ENCODE results near the gene STAT3. TPM values are rescaled to one million over a fixed set of nuclear protein-coding genes. Genes with fewer than 3 reads are reported as not detected.

STAT3 gene
- total RNA-seq, 1 donor from 2014 or later: 26.5 TPM

DNA sequence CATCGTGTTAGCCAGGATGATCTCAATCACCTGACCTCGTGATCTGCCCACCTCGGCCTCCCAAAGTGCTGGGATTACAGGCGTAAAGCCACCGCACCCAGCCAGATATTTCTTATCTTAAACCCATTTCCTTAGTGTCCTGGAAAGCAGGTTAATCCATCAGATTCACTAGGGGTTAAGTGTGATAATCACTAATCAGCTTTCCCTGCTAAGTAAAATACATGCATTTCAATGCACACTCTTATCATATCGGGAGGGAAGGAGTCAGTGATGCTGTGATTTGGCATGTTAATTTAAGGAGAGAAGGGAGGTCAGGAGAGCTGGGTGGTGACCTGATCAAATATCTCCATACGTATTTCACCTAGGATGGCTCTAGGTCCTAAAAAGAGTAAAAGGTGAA, 29.1 kb downstream of the STAT3 start:
- FAIRE-seq (no peak), DNase-seq (ENCODE audit: low spot score in 2 of 2) (no peak)

DNA sequence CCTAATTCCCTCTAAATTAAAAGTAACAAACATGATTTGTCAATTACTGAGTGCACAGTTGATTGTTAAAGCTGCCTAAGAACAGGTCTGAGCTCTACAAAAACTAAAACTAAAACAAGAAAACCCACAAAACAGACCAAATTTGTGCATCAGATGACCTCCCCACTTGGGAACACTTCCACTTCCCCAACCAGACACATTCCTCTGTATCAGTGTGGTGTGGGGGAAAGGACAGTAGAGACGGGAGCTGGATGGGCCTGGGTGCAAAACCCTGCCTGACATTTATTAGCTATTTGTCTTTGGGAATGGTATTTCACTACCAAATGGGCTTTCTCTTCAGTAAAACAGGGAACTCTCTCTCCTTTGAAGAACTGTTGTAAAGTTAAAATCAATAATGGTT, 29.8 kb downstream of the STAT3 start:
- FAIRE-seq: no peak

DNA sequence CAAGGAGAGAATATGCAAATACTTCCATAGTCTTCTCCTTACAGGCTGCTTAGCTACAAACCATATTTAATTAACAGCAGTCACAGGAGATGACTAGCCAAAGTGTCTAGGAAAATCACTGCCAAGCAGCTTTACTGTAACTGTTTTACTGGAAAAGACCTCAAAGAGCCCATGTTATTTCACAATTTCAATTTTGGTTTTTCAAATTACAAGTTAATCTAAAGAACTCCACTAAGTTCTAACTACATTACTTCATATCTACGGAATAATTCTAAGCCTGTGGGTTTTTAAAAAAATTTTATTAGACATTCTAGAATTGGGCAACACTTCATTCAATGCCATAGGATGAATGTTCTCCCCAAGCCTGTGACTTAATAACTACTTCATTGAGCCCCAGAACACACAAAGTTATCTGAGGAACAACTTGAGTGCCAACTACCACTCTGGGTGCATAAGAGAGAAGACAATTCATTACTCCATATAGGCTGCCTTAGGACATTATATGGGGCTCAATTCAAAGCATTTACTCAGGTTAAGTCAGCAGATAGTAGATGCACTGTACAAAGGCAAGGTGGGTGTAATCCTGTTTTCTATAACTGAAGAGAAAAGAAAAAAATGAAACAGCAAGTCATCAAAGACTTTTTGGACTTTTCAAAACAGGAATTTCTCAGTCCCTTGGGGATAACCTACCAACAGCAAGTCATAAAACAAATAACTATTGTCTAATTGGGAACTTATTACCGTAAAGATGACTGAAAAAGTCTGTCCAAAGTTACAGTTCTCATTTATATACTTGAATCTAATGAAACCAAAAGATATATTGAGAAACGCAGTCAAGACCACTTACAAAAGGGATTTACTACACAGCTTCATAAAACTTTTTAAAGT, 33.0 kb downstream of the STAT3 start:
- FAIRE-seq (no peak), DNase-seq (ENCODE audit: low spot score in 2 of 2) (no peak)

More for the DNA sequence above, 29.8 kb downstream of the STAT3 start:
- no peak for DNase-seq (ENCODE audit: low spot score in 2 of 2)

DNA sequence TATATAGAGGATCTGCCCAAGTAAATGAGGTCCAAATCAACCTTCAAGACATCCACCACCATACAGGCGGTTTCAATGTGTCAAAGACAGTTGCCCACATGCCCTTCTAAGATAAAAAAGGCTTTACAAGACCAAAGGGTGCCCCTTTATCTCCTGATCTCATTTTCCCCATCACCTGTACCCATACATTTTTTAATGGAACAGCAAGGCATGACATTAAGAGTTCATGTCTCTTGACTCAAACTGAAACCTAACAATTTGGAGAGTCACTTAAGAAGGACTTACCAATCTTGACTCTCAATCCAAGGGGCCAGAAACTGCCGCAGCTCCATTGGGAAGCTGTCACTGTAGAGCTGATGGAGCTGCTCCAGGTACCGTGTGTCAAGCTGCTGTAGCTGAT, 40.1 kb downstream of the STAT3 start:
- FAIRE-seq: no peak
- no peak for DNase-seq (ENCODE audit: low spot score in 2 of 2)

DNA sequence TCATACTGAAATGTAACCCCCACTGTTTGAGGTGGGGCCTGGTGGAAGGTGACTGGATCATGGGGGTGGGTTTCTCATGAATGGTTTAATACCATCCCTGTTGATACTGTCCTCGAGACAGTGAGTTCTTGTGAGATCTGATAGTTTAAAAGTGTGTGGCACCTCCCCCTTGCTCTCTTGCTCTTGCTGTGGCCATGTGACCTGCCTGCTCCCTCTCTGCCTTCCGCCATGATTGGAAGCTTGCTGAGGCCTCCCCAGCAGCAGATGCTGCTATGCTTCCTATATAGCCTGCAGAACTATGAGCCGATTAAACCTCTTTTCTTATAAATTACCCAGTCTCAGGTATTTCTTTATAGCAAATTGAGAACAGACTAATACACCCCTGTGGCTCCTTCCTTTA, 40.6 kb downstream of the STAT3 start:
- FAIRE-seq (no peak), DNase-seq (ENCODE audit: low spot score in 2 of 2) (no peak)

DNA sequence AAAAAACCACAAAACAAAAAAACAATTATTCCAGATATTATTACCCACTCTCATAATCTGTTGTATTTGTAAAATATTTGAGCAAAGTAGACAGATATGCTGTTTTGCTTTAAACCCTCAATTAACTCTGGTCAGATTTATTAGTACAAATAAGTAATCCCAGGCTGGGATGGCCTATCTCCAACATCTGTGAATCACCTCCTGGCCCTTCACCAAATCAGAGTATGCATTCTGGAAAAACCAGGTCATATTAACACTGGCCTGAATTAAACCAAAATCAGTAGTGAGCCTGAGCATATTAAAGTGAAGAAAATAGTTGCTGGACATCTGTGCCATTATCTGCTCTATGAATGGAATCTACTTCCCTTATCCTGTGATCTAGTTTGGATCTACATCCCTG, 41.0 kb downstream of the STAT3 start:
- no peak for FAIRE-seq
- no peak for DNase-seq (ENCODE audit: low spot score in 2 of 2)

DNA sequence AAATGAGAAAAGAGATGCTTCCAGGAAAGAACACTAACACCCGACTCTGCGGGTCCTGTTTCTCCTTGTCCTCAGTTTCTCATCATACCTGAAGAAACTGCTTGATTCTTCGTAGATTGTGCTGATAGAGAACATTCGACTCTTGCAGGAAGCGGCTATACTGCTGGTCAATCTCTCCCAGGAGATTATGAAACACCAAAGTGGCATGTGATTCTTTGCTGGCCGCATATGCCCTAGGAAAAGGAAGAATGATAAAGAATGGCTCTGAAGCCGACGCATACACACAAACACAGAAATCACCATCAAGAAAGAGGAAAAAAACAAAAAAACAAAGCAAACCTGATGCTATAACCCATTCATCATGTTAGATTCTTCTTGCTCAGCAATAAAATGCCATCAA, 41.8 kb downstream of the STAT3 start:
- no peak for FAIRE-seq
- DNase-seq (ENCODE audit: low spot score in 2 of 2): no peak

DNA sequence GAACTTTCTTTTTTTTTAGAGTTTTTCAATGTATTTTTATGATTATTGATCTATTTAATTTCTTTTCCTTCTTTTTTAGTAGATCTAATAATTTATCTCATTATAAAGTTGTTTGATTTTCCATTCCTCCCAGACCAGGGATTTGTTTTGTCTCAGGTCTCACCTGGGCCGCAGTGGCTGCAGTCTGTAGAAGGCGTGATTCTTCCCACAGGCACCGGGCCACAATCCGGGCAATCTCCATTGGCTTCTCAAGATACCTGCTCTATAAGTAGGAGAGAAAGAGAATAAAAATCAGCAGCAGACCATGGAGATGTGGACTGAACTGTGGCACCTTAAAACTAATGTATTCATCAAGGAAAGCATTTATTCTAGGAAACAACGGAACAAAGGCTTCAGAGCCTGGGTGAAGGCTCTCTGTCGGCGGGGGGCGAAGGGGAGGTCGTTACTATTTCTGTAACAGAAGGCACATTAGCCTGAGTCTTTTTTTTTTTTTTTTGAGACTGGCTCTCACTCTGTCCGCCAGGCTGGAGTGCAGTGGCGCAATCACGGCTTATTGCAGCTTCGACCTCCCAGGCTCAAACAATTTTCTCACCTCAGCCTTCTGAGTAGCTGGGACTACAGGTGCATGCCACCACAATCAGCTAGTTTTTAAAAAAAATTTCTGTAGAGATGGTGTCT, 42.7 kb downstream of the STAT3 start:
- DNase-seq (ENCODE audit: low spot score in 2 of 2): no peak
- FAIRE-seq: no peak

DNA sequence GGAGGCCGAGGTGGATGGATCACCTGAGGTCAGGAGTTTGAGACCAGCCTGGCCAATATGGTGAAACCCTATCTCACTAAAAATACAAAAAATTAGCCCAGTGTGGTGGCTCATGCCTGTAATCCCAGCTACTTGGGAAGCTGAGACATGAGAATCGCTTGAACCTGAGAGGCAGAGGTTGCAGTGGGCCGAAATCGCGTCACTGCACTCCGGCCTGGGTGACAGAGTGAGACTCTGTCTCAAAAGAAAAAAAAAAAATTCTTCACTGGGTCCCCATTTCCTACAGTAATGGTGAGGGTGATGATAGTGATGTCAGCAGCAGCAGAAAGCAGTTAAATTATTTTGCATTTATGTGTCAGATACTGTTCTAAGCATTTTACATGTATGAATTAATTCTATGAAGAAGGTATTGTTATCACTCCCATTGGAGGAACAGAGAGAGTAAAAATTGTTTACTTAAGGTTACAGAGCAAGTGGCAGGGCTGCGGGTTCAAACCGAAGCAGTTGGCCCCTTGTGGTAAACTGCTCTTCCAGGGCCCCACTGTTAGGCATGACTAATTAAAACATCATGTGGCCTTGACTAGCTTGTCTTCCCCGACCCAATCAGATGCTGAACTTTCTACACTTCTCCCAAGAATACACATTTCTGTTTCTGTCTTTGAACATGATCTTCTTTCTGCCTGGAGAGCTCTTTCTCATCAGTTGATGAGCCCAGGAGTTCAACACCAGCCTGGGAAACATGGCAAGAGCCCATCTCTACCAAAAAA, 45.8 kb downstream of the STAT3 start:
- no peak for FAIRE-seq
- DNase-seq (ENCODE audit: low spot score in 2 of 2): no peak

DNA sequence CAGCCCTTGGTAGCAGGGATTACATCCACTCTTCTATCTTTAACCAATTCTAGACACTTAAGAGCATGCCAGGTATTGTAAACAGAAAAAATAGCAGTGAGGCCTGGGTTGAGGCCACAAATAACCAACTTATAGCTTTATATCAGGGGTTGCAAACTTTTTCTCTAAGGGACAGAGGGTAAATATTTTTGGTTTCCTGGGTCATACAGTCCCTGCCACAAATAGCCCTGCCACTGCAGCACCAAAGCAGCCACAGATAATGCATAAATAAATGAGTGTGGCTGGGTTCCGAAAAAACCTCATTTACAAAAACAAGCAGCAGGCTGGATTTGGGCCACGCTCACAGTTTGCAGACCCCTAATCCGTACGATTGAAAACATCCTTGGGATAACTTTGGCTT, 46.7 kb downstream of the STAT3 start:
- DNase-seq (ENCODE audit: low spot score in 2 of 2) (no peak), FAIRE-seq (no peak)

DNA sequence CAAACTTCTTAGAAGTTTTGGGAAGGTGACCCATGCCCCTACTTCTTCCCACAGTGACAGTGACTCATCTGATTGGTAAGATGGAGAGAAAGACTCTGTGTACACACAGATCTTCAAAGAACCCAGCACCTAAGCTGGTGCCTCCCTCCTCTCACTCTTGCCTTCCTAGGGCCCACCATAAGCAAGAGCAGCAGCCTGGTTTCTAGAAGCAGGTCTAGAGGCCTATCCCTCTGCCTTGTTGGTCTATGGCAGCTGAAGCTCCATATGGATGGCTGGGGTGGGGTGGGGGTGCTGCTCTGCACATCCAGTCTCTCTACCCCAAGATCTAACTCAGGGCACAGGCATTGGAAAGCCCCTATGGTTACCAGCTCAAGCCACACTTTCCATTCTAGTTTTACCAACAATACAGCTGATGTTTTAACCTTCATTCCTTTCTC, 47.5 kb downstream of the STAT3 start:
- DNase-seq (ENCODE audit: low spot score in 2 of 2): no peak
- FAIRE-seq: no peak

DNA sequence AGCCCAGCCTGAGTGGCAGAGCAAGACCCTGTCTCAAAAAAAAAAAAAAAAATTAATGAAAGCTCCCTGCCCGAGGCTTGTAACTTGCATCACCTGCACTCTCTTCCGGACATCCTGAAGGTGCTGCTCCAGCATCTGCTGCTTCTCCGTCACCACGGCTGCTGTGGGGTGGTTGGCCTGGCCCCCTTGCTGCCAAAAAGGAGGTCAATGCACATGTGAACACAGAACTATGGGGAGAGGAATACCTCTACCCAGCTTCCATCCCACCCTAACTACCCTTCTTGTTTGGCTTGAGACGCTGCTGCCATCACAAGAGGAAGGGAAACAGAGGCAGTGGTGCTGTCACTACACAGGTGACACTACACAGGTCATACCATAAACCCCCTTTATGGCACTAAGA, 49.0 kb downstream of the STAT3 start:
- DNase-seq (ENCODE audit: low spot score in 2 of 2) (no peak), FAIRE-seq (no peak)

DNA sequence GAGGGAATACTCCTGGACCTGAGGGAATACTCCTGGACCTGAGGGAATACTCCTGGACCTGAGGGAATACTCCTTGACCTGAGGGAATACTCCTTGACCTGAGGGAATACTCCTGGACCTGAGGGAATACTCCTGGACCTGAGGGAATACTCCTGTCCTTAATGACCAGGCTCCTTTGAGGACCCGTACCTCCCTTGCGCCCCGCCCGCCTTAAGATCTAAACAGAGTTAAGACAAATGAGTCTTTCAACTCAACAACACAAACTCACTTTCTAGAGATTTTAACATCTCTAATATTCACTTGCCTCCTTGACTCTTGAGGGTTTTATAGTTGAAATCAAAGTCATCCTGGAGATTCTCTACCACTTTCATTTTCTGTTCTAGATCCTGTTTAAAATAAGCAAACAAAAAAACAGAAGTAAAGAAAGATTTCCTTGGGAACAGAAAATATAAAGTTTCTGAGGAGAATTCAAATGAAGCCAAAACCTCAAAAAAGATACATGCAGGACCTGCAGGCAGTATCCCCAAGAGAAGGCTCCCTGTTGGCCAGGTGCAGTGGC, 49.7 kb downstream of the STAT3 start:
- no peak for FAIRE-seq
- no peak for DNase-seq (ENCODE audit: low spot score in 2 of 2)

DNA sequence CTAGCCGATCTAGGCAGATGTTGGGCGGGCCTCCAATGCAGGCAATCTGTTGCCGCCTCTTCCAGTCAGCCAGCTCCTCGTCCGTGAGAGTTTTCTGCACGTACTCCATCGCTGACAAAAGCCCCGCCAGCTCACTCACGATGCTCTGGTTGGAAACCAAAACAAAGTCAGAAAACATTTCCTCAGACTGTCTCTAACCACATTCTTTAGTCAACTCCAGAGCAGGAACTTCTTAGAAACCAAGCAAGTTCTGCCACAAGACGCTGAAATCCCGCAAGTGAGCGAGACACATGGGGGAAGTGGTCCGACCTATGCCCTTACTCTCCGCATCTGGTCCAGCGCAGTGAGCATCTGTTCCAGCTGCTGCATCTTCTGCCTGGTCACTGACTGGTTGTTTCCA, 50.8 kb downstream of the STAT3 start:
- DNase-seq (ENCODE audit: low spot score in 2 of 2) (no peak), FAIRE-seq (no peak)

DNA sequence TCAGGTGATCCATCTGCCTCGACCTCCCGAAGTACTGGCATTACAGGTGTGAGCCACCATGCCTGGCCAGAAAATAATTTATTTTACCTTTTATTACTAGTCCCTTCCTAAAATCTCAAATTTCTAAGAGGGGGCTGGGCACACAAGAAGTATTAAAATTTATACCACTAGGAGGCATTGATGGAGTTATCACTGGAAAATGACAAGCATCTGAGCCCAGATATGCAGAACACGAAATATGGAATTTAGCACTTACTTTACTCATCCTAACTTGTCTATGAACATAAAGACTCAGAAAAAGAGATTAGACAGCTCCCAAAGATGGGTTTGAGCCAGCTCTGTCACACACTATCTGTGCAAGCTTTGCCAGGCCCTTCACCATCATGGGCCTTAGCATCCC, 53.6 kb downstream of the STAT3 start:
- FAIRE-seq (no peak), DNase-seq (ENCODE audit: low spot score in 2 of 2) (no peak)

DNA sequence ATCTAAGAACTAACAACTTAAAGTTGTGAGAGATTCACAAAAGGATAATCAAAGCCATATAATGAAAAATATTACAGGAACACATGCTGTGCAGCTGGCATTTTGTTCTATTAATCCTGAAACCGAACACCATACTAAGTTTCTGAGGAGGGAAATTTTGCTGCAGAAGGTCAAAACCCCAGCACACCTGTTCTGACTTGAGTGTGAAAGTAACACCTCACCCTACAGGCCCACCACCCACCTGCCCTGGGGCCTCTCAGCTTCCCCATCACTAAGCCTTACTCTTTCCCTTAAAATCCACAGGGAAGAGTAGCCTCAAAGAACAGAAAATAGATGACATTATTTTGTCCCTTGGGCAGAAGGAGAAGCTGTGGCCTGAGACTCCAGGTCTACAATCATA, 55.2 kb downstream of the STAT3 start:
- FAIRE-seq (no peak), DNase-seq (ENCODE audit: low spot score in 2 of 2) (no peak)

DNA sequence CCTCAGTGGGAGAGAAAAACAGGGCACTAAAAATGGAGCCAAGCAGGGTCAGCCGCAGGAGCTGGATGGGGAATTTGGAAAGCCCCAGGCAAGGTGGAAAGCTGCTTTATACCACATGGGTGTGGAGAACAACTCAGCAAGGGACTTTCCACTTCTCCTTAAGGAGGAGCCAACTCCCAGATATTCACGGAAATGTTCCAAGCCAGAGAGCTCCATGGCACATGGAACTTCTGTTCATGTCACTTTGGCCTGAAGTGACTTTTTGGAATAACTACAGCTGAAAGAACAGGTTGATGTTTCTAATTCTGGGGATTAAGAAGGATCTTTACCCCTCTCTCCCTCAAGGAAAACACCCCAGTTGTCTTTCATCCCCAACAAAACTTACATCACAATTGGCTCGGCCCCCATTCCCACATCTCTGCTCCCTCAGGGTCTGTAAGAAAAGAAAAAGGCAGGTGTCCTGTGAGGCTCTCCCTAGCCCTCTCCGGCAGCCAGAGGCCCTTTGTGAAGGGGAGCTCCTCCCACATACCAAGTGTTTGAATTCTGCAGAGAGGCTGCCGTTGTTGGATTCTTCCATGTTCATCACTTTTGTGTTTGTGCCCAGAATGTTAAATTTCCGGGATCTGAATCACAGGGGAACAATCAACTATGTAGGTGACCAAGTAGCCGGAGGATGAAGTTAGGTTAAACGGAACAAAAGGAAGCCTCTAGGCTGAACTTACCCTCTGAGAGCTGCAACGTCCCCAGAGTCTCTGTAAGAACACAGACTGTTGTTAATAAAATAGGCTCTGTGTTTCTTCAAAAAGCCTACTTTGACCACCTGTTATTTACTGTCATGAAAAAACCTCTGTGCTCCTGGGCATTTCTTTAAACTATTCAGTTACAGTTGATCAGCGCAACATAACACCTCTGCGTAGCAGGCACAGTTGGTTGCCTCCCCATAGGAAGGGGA, 58.9 kb downstream of the STAT3 start:
- FAIRE-seq (no peak), DNase-seq (ENCODE audit: low spot score in 2 of 2) (no peak)

DNA sequence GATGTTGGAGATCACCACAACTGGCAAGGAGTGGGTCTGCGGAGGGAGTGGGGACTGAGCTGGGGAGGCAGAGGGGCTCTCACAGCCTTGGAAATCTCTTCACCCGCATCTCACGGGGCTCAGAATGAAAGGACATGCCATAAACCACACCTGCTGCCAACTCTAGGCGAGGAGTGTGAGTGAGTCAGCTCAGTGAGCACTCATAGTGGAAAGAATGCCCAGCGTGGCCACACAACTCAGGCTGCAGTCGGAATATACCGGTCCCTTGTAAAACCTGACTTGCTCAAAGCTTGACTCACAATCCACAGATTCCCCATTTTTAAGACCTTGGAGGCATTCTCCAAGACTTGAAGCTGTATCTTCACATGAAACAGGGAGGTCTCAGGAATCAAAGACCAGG, 63.2 kb downstream of the STAT3 start:
- FAIRE-seq: no peak
- DNase-seq (ENCODE audit: low spot score in 2 of 2): no peak

DNA sequence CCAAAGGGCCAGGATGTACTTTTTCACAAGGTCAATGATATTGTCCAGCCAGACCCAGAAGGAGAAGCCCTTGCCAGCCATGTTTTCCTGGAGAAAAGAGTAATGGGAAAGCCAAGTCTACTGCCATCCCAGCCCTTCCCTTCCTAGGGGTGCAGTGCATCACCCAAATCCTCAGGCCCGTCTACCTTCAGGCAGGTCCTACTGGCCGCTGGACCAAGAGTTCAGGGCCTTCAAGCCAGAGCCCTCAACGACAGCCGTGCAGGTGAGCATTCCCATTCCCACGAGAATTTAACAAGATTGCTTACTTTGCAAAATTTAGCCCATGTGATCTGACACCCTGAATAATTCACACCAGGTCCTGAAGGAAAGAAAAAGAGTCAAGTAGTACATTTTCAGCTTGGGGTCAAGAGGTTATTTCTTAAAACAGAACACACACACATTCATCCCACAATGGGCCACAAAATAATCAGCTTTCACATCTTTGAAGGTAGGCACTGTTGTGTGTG, 64.9 kb downstream of the STAT3 start:
- no peak for FAIRE-seq
- DNase-seq (ENCODE audit: low spot score in 2 of 2): no peak

All from frontal cortex (tissue), 4 donors.